NCI-H1417 treated with DMSO at 0.1 percent for 48 hours (cell line): Measurements from ENCODE around the gene NEK10.
"Not testable (repeated sequence)": the region's sequence is repeated elsewhere in the genome, so short reads cannot be mapped to it uniquely, and the experiment has no call there.

Source experiments
- DNase-seq: peaks from one replicate; lab custom pipeline; 2025; lab: John Stamatoyannopoulos, UW

The NEK10 gene

DNA sequence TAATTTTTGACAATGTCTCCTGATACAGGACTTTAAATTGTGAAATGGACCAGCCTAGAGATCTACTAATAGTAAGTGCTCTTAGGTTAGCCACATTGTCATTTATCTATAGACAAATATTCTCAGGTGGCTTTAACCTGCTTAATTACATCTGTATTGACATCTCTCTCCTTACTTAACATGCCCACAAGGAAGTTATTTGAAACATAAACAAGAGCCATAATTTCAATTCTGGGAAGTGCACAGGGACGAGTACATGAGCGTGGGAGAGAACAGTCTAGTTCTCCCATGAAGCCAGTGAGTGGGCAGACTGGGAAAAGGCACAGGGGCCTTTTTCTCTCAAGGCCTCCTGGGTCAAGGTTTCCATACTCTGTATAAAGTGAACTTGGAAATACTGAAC, 54.2 kb downstream of the NEK10 start:
- no peak for DNase-seq

DNA sequence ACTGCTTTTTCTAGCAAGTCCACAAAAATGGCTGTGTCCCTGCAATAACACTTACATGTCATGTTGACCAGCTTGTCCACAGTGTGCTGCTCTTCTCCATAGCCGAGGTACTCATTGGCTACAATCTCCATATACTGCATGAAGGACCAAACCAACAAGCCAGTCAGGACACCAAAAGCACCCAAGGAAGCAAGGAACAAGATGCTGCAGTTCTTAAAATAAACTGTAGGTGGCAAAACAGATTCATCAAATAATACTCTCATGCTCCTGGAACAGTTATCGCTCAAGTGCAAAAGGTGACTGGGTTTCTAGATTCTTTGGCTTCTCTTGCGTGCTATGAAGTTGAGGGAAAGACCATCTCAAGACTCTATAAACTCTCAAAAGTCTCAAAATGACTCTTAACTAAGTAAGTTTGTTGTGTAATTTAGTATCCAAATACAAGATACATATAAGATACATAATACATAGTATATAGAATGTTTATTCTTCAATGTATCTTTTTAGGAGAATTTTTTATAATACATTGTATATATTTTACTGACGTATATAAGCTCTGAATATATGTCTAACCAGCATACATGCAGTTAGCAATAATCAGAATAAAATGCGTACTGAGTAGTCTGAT, 57.0 kb downstream of the NEK10 start:
- DNase-seq: no peak

DNA sequence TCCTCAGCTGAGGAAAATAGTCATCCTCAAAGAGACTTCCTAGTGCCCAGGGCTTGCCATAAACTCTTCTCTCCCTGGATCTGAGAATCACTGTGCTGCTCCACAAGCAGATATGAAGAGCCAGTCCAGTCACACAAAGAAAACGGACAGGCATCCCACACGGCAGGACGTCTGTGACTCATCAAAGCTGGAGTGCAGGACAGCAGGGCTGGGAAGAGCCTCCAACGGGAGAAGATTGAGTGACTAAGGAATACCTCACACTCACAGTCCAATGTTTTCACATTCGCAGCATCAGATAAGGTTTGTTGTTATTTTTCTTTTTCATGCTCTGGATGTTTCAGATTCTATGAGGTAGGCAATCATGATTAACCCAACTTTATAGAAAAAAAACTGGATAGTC, 57.8 kb downstream of the NEK10 start:
- DNase-seq: no peak

DNA sequence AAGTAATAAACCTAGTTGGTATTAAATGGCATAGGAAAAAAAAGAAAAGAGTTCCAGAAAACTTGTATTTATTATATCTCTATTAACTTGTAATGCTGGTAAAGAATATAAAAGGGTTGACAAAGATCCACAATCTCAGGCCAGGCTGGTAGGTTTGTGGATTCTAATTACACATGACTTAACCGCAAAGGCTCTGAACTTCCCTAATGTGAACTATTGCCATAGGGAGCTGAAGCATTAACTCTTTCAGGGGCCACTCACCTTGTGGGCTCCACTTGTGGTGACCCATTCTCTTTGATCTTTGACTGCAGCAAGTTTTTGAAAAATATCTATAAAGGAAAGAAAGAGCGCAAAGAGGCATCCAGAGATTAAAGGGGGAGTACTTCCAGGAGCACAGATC, 58.5 kb downstream of the NEK10 start:
- DNase-seq: no peak

DNA sequence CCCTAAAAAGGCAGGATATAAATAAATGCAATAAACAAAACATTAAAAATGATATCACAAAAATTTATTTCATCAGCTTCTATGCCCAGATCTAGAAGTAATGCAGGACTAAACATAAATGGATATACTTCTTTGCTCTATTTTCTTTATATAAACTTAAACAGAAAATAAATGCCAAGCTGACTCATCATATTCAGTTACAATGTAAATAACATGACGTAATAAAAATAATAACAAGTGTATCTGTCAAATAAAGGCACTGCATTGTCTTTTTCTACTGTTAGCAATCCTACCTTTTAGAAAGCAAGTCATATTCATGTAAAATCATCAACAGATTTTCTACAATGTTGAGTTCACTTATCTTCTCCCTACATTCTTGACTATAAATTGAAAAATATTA, 61.6 kb downstream of the NEK10 start:
- no peak for DNase-seq

DNA sequence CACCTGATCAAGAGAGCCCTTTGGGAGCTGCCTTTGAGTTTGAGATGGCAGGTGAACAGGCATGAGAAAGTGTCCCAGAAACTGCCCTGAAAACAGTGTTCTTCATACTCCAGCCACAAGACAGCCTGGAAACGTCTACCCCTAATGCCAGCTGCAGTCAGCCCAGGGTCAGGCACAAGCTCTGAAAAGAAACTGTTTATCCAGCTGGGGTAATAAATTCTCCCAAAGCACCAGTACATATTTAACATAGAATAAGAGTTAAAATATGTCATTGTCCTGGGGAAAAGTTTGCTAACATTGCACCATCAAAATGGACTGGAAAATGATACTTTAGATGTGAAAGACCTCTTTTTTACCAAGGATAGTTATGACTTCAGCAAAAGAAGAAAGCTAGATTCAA, 66.3 kb downstream of the NEK10 start:
- no peak for DNase-seq

DNA sequence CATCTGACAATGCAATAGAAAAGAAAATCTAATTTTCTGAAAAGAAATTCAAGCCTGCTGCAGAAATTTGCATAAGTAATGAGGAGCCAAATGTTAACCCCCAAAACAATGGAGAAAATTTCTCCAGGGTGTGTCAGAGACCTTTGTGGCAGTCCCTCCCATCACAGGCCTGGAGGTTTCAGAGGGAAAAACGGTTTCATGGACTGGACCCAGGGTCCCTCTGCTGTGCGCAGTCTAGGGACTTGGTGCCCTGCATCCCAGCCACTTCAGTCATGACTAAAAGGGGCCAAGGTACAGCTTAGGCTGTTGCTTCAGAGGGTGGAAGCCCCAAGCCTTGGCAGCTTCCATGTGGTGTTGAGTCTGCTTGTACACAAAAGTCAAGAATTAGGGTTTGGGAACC, 70.2 kb downstream of the NEK10 start:
- DNase-seq: not testable (repeated sequence)

DNA sequence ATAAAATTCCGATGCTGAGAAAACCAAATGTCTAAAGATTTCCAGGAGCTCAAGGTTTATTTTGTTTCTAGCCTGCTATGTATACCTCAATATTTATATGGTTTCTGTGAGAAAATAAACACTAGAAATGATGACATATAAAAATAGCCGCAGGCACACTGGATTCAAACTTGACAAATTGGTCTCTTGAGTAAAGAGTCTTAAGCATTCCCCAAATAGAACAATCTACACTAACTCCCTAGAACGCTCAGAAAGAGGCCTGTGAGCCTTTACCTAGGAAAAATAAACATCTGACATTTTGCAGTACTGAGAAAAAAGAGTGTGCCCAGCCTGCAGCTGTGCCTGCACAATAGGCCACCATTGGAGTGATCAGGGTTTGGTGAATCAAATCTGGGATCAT, 75.2 kb downstream of the NEK10 start:
- no peak for DNase-seq

DNA sequence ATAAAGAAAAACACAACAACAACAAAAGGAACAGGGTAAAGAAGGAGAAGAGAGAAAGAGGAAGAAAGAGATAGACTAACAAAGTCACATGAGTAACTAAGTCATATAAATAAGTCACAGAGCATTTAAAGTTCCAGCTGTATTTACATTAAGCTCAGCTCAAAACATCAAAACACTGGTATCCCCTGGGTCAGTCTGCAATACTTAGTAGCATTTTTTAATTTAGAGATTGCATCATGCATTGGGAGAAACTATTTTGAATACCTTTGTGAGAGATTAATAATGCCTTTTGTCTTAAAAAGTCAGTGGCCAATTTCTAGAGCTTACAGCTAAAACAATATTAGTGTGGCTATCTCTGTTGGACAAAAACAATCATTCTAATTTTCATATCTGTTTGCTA, 78.4 kb downstream of the NEK10 start:
- DNase-seq: no peak

DNA sequence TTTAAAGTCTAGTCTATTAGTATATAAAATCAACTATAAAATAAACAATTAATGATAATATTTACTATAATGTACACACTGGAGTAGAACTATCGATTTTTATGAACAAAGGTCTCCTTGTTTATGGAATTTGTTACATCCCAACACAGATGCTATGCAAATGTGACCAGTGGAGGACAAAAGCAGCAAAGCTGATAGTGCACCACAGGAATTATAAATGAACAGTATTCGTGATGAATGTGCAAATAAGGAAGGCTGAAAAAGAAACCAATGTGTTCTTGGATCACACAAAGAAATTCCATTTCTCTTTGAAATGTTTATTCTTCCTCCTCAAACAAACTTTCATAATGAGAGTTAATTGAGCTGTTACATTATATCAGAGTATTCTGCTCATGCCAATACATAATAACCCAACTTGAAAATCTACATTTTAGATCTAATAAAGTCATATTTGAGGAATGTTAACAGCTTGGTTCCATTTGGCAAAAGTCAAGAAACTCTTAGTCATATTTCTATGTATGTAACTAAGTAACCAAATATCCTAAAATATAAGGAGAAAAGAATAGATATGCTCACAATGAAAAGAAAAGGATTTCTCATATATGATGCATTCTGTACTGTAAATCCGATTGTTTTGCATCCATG, 79.3 kb downstream of the NEK10 start:
- DNase-seq: no peak

DNA sequence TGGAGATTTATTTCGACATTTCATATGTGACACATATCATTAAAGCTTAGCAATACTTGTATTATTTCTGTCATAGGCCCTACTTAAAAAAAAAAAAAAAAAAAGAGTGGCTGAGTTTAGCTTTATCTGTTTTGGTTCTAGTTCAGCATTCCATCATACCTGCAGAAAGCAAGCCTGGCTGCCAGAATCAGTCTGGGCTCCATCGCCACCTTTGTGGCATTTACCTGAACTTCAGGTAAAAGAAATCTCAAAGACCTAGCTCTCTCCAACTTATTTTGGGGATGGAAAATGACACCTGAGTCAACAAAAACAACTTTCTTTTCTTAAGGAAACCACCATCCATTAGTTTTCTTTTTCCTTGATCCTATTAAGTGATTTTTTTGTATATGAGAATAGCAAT, 82.1 kb downstream of the NEK10 start:
- DNase-seq: no peak

DNA sequence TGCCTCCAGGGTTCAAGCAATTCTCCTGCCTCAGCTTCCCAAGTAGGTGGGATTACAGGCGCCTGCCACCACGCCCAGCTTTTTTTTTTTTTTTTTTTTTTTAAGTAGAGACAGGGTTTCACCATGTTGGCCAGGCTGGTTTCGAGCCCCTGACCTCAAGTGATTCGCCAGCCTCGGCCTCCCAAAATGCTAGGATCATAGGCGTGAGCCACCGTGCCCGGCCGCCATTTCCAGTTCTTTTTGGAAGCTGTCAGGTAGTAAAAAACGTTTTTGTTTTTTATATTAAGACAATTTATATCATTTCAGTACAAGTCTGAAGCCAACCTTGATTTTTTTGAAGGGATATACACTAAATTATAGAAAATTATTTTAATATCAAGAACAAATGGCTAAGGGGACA, 82.7 kb downstream of the NEK10 start:
- DNase-seq: not testable (repeated sequence)

DNA sequence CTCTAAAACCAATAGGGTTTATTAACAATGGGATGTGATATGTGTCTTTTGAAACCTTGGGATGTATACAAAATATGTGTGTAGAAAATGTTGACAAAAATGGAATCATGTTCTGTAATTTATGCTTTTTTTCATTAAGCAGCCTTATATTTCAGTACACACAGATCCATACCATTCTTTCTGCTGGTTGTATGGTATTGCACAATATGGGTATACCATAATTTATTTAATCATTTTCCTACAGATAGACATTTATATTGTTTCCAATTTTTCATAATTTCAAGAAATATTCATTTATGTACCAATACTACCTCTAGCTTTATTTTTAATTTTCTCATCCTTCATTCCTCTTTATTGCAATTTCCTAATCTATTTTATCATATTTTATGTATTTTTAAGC, 83.5 kb downstream of the NEK10 start:
- DNase-seq: no peak

DNA sequence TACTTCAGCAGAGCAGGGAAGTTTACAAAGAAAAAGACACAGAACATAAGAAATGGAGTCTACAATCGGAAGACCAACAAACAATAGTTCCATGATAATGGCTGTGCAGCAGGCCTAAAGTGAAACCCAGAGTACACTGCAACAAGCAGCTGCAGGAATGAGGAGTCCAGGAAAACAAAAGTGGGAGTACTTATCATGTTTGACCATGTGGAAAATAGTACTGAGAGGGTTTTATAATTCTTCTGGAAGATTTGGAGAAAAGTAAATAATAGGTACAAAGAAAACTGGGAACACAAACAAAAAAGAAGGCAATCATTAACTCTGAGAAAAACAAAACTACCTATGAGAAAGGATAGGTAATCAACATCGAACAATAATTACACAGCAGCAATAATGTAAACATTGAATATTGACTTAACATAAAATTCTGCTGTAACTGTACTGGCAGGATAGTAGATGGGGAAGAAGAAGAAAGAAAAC, 87.5 kb downstream of the NEK10 start:
- no peak for DNase-seq

DNA sequence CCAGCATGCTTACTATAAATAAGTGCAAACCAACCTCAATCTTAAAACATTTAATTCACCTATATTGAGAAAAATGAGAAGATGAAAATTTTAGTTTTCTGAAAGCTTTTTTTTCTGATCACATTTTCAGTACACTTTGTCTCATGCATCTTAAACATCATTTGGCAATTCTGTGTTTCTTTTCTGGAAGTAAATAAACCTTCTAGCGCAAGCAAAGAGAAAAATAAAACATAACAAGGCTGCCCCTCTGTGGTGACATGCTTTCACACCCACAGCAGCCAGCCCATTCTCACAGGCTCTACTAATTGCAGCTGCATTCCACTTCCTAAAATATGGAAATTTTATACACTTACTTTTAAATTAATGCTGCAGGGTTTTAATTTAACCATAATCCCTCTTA, 90.1 kb downstream of the NEK10 start:
- no peak for DNase-seq

DNA sequence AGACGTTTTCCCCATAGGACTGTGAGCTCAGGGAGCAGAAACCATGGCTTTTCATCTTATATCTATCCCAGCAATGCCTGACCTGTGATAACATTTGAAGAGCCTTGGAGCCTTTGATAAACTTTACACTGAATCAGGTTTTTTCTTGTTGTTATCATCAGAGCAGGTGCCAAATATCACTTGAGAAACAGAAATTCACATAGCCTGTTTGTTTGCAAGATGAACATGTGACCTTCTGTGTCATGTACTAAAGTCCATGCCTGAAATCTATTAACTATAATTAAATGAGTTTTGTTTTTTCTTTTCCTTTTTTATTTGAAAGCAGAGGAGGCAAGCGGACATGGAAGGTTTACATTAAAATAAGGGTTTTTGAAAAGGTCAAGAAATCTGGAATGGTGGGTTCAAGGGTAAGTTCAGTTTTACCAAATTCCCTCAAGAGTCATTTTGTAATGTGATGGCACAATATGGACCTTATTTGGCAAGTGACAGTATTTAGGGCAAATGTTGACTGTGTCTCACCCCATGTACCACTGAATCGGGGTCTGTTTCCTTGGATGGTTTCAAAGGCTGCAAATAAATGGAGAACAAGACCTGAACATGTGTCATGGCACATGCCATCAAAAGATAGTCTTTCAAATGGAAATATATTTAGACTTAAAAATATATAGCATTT, 90.7 kb downstream of the NEK10 start:
- no peak for DNase-seq

DNA sequence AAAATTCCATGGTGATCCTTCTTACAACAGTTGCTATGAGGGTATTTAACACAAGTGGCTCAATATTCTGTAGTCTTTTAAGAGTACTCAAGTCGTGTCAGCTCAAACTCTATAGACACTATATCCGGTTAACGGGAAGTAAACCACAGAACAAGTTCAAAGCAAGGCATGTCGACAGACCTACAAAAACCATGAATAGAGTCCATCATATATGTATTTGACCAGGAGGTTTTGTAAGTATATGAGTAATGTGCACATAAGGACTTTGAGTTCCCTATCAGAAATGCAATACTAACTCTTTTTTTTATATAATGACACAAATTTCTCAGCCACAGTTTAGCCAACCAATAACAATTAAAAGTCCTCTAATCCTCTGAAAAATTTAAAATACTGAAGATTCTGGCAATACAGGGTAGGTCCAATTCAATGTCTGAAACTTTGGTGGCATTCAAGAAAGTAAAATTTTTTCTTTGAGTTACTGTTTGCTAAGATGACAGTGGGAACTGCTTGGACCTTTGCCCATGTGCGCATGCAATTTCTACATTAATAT, 93.7 kb downstream of the NEK10 start:
- DNase-seq: no peak

DNA sequence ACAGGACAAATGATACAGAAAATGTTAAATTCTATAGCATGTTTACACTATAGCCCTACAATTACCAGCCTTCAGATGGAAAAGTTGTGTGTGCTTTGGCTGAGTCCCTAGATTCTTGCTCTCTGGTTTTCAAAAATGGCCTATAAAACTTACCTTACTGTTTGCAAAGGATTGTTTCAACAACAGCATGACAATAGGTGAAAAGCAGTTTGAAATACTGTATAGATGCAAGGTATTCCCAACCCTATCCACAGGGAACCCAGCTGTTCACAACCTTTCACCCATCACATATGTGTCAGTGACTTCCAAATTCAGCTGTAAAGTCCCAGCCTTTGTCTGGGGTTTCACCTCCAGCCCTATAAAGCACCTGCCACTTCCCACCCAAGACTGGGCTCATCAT, 97.3 kb downstream of the NEK10 start:
- no peak for DNase-seq

DNA sequence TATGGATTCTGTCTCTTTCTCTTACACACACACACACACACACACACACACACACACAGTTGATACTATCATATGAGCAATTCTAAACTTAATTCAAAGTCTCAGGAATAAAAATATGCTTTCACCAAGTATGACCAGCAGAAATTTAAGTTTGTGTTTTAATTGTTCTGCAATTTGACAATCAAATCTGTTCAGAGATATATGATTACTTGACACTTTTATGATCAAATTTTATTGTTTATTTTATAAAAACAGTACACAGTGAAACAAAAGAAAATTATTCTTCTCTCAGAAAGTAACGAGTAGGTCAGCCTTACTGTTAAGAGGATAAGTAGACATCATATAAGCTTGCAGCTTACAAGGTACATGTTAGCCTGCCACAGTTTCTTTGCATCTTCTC, 114.3 kb downstream of the NEK10 start:
- no peak for DNase-seq

DNA sequence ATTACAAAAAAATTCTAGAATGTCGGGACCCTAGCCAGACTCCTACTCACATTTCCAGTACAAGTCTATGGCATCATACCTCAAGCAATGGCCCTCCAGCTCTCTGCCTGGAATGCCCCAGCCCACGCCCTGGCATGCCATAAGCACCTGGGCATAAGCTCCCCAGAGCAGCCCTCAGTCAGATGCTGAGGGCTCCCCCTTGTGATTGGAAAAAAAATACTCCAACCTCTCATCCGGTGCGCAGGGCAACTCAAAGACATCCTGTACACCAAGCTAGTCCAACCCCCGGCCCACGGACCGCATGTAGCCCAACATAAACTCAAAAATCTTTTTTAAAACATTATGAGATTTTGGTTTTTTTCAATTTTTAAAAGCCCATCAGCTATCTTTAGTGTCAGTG, 115.4 kb downstream of the NEK10 start:
- no peak for DNase-seq

DNA sequence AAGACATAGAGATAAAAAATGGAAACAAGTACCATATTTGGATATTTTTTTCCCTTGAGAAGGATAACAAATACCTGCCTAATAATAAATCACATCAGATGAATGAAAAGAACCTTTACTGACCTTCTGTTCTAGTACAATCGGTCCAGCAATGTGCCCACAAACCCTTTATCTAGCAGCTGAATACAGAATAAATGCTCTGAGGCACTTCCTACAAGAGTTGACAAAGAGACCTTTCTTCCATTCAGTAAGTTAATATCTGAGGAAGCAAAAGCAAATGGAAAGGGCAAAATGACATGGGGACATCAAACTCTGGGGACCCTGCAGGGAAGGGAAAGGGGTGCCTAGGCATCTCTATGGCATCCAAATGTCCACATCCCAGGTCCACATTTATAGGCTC, 115.8 kb downstream of the NEK10 start:
- DNase-seq: no peak

DNA sequence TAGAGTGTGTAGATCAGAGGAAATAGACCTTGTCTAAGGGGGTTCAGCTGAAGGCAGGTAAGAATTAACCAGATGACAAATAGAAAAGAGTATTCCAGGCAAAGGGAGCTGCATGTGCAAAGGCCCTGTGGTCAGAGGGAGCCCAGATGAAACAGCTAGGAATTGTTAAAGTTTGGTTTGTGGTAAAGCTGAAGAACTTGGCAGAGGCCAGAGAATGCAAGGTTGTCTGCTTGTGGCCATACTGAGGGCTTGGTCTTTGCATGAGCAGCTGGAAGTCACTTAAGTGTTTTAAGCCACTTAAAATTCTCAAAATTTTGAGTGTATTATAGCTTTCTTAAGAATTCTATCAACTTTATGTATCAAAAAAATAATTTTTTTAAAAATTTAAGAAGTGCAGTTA, 116.5 kb downstream of the NEK10 start:
- DNase-seq: no peak

DNA sequence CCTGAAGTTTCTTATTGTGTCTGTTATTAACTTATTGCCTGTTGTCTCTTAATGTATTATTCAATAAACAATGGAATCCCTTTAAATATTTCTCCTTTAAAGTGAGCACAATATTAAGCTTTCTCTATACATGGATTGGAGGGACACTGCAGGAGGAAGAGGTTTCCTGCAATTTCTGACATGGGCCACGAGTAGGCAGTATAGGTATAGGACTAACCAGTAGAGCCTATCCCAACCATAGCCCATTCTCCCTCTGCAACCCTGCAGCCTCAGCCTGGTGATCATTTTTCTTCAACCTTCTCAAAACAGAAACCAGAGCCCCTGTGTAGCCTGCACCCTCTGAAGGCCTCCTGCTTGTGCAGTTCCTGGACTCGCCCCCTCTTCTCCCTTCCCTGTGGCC, 124.8 kb downstream of the NEK10 start:
- DNase-seq: no peak
